Measurements from ENCODE around the gene MCEMP1.

The MCEMP1 gene

DNA sequence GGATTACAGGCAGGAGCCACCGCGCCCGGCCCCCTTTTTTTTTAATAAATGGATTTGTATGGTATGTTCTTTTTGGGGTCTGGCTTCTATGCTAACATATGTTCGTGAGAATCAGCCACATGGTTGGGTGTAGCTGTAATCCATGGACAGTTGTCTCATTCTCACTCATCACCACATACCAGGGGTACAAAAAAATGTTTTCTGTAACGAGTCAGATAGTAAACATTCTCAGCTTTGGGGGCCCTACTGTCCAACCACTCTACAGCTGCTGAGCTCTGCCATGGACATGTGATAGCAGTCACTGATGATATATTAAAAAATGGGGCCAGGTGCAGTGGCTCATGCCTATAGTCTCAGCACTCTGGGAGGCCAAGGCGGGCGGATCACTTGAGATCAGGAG lies 13.2 kb upstream of the MCEMP1 start:
- no peaks in the 10 kb centered on the region for H3K36me3 ChIP-seq (ENCODE audit: low read length)
- H3K9me2 ChIP-seq (replicated peaks; ENCODE audit: insufficient read depth, low read length) = no peaks in the 10 kb centered on the region
- H3K27ac ChIP-seq (ENCODE audit: low read depth, low read length) = no peak overlapping the region
- no peak overlapping the region for H3K4me3 ChIP-seq (ENCODE audit: insufficient read depth, low read length, poor library complexity, severe bottlenecking)
- H3K79me2 ChIP-seq (ENCODE audit: insufficient read depth, low read length) = no peaks in the 10 kb centered on the region
- no peak overlapping the region for H3K4me2 ChIP-seq (ENCODE audit: low read depth, low read length, poor library complexity, severe bottlenecking)
- no peak for TF ChIP-seq EZH2phosphoT487 (conservative IDR thresholded peaks at IDR 0.05; ENCODE audit: low read length)
- TF ChIP-seq, protein P1, sequence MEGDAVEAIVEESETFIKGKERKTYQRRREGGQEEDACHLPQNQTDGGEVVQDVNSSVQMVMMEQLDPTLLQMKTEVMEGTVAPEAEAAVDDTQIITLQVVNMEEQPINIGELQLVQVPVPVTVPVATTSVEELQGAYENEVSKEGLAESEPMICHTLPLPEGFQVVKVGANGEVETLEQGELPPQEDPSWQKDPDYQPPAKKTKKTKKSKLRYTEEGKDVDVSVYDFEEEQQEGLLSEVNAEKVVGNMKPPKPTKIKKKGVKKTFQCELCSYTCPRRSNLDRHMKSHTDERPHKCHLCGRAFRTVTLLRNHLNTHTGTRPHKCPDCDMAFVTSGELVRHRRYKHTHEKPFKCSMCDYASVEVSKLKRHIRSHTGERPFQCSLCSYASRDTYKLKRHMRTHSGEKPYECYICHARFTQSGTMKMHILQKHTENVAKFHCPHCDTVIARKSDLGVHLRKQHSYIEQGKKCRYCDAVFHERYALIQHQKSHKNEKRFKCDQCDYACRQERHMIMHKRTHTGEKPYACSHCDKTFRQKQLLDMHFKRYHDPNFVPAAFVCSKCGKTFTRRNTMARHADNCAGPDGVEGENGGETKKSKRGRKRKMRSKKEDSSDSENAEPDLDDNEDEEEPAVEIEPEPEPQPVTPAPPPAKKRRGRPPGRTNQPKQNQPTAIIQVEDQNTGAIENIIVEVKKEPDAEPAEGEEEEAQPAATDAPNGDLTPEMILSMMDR (IDR thresholded peaks at IDR 0.05; ENCODE audit: insufficient read depth, low read length, poor library complexity, severe bottlenecking) = no peak
- no peaks in the 10 kb centered on the region for H3K27me3 ChIP-seq (ENCODE audit: low read length)
- H3K9me3 ChIP-seq (ENCODE audit: insufficient read depth, low read length) = no peaks in the 10 kb centered on the region
- H3F3A ChIP-seq (ENCODE audit: insufficient read depth) = no peaks in the 10 kb centered on the region
- no peak overlapping the region for H3K9ac ChIP-seq (ENCODE audit: low read length)
- H4K20me1 ChIP-seq (ENCODE audit: low read depth, low read length) = no peaks in the 10 kb centered on the region
- H2AFZ ChIP-seq (ENCODE audit: low read depth, low read length, severe bottlenecking) = no peak overlapping the region

DNA sequence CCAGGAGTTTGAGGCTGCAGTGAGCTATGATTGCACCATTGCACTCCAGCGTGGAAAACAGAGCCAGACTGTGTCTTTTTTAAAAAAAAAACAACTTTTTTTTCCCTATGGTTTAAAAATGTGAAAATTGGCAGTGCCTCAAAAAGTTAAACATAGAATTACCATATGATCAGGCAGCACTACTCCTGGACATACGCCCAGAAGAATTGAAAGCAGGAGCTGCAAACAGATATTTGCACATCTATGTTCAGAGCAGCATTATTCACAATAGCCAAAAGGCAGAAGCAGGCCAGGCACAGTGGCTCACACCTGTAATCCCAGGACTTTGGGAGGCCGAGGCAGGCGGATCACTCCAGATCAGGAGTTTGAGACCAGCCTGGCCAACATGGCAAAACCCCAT lies 11.8 kb upstream of the MCEMP1 start:
- Histone ChIP-seq H4K20me1 (ENCODE audit: low read depth, low read length) (no peaks in the 10 kb centered on the region), H3K4me2 (ENCODE audit: low read depth, low read length, poor library complexity, severe bottlenecking) (no peak overlapping the region), H3F3A (ENCODE audit: insufficient read depth) (no peaks in the 10 kb centered on the region), H3K27me3 (ENCODE audit: low read length) (no peaks in the 10 kb centered on the region), H3K9me2 (replicated peaks; ENCODE audit: insufficient read depth, low read length) (no peaks in the 10 kb centered on the region), H2AFZ (ENCODE audit: low read depth, low read length, severe bottlenecking) (no peak overlapping the region), H3K9ac (ENCODE audit: low read length) (no peak overlapping the region), H3K4me3 (ENCODE audit: insufficient read depth, low read length, poor library complexity, severe bottlenecking) (no peak overlapping the region), H3K9me3 (ENCODE audit: insufficient read depth, low read length) (no peaks in the 10 kb centered on the region), H3K27ac (ENCODE audit: low read depth, low read length) (no peak overlapping the region), H3K36me3 (ENCODE audit: low read length) (no peaks in the 10 kb centered on the region), H3K79me2 (ENCODE audit: insufficient read depth, low read length) (no peaks in the 10 kb centered on the region)
- TF ChIP-seq EZH2phosphoT487 (conservative IDR thresholded peaks at IDR 0.05; ENCODE audit: low read length) = no peak
- TF ChIP-seq, protein P1 (IDR thresholded peaks at IDR 0.05; ENCODE audit: insufficient read depth, low read length, poor library complexity, severe bottlenecking) = no peak

DNA sequence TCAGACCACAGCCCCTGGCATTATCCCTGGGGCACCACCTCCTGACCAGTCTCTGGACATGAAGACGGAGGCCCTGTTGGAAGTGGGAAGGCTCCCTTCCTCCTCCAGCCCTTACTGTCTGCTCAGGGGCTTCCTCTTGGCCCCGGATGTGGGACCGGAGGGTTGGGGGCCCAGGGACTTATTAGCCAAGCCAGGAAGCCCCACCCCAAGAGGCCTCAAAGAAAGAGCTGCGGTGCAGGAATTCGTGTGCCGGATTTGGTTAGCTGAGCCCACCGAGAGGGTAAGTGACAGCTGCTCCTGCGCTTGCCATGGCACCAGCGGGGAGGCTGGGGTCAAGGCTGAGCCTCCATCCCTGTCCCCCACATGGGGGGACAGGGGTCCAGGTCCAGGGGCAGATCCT lies 8.0 kb upstream of the MCEMP1 start, which contains the start of gene RETN:
Gene RETN (plus strand): TSS at position 208 of the 400 bp plus-strand sequence. CDS start 278 bp downstream, outside the sequence.
- H3K27ac ChIP-seq (ENCODE audit: low read depth, low read length) = no peak within 1 kb of the TSS

More for the DNA sequence above, 8.0 kb upstream of the MCEMP1 start, which contains the start of gene RETN:
- H3F3A ChIP-seq (ENCODE audit: insufficient read depth) = no peaks in the 10 kb centered on the region
- H3K9me2 ChIP-seq (replicated peaks; ENCODE audit: insufficient read depth, low read length) = no peaks in the 10 kb centered on the region
- H3K4me3 ChIP-seq (ENCODE audit: insufficient read depth, low read length, poor library complexity, severe bottlenecking) = no peak within 1 kb of the TSS
- no peaks in the 10 kb centered on the region for H3K79me2 ChIP-seq (ENCODE audit: insufficient read depth, low read length)
- no peak for TF ChIP-seq EZH2phosphoT487 (conservative IDR thresholded peaks at IDR 0.05; ENCODE audit: low read length)
- TF ChIP-seq, protein P1 (IDR thresholded peaks at IDR 0.05; ENCODE audit: insufficient read depth, low read length, poor library complexity, severe bottlenecking) = no peak
- H3K9ac ChIP-seq (ENCODE audit: low read length) = no peak within 1 kb of the TSS
- no peaks in the 10 kb centered on the region for H3K36me3 ChIP-seq (ENCODE audit: low read length)
- H3K27me3 ChIP-seq (ENCODE audit: low read length) = no peaks in the 10 kb centered on the region
- H3K4me2 ChIP-seq (ENCODE audit: low read depth, low read length, poor library complexity, severe bottlenecking) = no peak within 1 kb of the TSS
- no peak within 1 kb of the TSS for H2AFZ ChIP-seq (ENCODE audit: low read depth, low read length, severe bottlenecking)
- no peaks in the 10 kb centered on the region for H3K9me3 ChIP-seq (ENCODE audit: insufficient read depth, low read length)
- H4K20me1 ChIP-seq (ENCODE audit: low read depth, low read length) = no peaks in the 10 kb centered on the region

Data from SU-DHL-6 (cell line).